ENCODE results near the gene TMEM63A. TPM values are rescaled to one million over a fixed set of nuclear protein-coding genes. Genes with fewer than 3 reads are reported as not detected.
"Not testable (repeated sequence)": the region's sequence is repeated elsewhere in the genome, so short reads cannot be mapped to it uniquely, and the experiment has no call there.

Gene TMEM63A
- 75.7 to 81.5 TPM (median 78.4 TPM) in 3 replicates for total RNA-seq

DNA sequence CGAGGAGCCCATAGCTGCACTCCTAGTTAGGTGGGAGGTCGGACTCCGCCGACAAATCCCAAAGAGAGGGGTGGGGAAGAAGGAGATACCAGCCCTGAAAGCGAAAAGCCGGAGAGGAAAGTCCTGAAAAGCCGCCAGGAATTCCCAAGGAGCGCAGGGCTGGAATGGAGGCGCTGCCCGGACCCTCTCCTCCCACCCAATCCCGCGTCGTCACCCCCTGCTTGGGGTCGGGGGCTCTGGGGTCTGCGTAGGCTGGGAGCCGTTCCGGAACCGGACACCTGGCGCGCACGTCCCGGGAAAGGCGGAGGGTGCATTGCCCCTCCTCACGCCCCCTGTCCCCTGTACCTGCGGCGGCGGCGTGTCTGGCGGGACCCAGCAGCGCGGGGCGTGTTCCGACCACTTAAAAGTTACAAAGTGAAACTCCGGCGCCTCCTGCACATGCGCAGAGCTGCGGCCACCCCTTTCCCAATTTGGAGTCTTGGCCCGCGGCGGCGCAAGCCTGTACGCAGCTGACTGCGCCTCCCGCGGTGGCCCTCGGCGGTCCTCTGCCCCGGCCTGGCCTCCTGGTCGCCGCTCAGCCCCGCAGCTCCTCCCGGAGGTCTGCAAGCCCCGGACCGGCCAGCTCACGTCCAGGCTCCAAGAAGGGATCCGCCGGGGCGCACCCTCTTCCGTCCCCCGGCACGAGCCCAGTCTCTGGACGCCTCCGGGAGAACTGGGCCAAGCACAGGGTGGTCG lies at the start of gene TMEM63A:
Gene TMEM63A, minus strand, starts transcription at position 422 of the 735 bp plus-strand sequence. CDS start 4,800 bp downstream, outside the sequence.
- DNase-seq (ENCODE audit: low spot score in 2 of 2, unreplicated experiment in 2 of 2): peak; percentile 78 to 93
- Mint-ChIP-seq H3K4me3 (peak within 1 kb of the TSS; percentile 83), H3K27ac (peak within 1 kb of the TSS; percentile 85), H3K9me3 (no peaks in the 10 kb centered on the region), H3K4me1 (peaks cover 18% of the 10 kb centered on the region), H3K27me3 (ENCODE audit: low read depth) (peaks cover 5% of the 10 kb centered on the region), H3K36me3 (no peaks in the 10 kb centered on the region)
- TF ChIP-seq, protein P1, sequence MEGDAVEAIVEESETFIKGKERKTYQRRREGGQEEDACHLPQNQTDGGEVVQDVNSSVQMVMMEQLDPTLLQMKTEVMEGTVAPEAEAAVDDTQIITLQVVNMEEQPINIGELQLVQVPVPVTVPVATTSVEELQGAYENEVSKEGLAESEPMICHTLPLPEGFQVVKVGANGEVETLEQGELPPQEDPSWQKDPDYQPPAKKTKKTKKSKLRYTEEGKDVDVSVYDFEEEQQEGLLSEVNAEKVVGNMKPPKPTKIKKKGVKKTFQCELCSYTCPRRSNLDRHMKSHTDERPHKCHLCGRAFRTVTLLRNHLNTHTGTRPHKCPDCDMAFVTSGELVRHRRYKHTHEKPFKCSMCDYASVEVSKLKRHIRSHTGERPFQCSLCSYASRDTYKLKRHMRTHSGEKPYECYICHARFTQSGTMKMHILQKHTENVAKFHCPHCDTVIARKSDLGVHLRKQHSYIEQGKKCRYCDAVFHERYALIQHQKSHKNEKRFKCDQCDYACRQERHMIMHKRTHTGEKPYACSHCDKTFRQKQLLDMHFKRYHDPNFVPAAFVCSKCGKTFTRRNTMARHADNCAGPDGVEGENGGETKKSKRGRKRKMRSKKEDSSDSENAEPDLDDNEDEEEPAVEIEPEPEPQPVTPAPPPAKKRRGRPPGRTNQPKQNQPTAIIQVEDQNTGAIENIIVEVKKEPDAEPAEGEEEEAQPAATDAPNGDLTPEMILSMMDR (IDR thresholded peaks at IDR 0.05; ENCODE audit: unreplicated experiment): no peak

DNA sequence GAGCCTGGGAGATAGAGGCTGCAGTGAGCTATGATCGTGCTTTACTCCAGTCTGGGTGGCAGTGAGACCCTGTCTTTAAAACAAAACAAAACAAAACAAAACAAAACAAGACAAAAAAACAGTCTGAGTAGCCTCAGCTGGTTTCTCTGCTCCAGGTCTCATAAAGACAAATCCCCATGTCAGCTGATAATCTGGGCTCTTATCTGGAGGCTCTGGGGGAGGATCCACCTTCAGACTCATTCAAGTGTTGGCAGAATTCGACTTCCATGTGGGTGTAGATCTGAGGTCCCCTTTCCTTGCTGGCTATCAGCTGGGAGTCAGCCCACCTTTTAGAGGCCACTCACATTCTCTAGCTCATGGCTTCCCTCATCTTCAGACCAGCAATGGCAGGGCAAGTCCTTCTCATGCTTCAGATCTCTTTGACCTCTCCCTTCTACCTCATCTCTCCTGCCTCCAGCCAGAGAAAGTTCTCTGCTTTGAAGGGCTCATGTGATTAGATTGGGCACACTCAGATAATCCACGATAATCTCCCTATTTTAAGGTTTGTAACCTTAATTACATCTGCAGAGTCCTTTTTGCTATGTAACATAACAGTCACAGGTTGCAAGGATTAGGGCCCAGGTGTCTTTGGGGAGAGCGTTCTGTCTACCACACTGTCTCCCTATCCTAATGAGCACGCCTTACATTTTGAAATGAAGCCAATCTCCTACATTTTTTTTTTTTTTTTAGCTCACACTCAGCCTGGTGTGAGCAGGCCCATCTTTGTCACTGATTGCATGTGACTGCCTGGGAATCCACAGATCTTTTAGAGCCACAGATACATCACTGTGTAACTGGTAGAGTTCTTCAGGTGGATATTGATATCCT lies 49.3 kb upstream of the TMEM63A start:
- Mint-ChIP-seq H3K4me3 (no peak overlapping the region), H3K4me1 (peaks cover 10% of the 10 kb centered on the region), H3K27ac (no peak overlapping the region), H3K9me3 (no peaks in the 10 kb centered on the region), H3K27me3 (ENCODE audit: low read depth) (no peaks in the 10 kb centered on the region), H3K36me3 (no peaks in the 10 kb centered on the region)
- DNase-seq (ENCODE audit: low spot score in 2 of 2, unreplicated experiment in 2 of 2): no peak
- TF ChIP-seq, protein P1 (IDR thresholded peaks at IDR 0.05; ENCODE audit: unreplicated experiment): no peak

DNA sequence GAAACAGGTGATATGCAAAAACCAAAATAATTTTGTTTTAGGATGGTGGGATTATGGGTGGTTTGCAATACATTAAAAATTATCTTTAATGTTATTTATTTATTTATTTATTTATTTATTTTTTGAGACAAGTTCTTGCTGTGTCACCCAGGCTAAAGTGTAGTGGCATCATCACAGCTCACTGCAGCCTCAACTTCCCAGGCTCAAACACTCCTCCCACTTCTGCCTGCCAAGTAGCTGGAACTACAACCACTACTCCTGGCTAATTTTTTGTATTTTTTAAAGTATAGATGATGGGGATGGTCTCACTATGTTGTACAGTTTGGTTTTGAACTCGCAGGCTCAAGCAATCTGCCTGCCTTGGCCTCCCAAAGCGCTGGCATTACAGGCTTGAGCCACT lies 48.4 kb upstream of the TMEM63A start:
- H3K4me3 Mint-ChIP-seq: no peak overlapping the region
- no peaks in the 10 kb centered on the region for H3K9me3 Mint-ChIP-seq
- TF ChIP-seq, protein P1 (IDR thresholded peaks at IDR 0.05; ENCODE audit: unreplicated experiment): no peak
- no peak for DNase-seq (ENCODE audit: low spot score in 2 of 2, unreplicated experiment in 2 of 2)
- H3K4me1 Mint-ChIP-seq: peaks cover 8% of the 10 kb centered on the region
- H3K27me3 Mint-ChIP-seq (ENCODE audit: low read depth): no peaks in the 10 kb centered on the region
- no peak overlapping the region for H3K27ac Mint-ChIP-seq
- no peaks in the 10 kb centered on the region for H3K36me3 Mint-ChIP-seq

DNA sequence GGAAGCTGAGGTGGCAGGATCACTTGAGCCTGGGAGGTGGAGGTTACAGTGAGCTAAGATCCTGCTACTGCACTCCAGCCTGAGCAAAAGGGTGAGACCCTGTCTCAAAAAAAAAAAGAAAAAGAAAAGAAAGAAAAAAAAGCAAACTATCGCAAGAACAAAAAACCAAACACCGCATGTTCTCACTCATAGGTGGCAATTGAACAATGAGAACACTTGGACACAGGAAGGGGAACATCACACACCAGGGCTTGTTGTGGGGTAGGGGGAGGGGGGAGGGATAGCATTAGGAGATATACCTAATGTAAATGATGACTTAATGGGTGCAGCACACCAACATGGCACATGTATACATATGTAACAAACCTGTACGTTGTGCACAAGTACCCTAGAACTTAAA lies 47.3 kb upstream of the TMEM63A start:
- H3K4me3 Mint-ChIP-seq; H3K9me3 Mint-ChIP-seq; H3K36me3 Mint-ChIP-seq; H3K4me1 Mint-ChIP-seq; H3K27ac Mint-ChIP-seq; DNase-seq (ENCODE audit: low spot score in 2 of 2, unreplicated experiment in 2 of 2); H3K27me3 Mint-ChIP-seq (ENCODE audit: low read depth): not testable (repeated sequence)

DNA sequence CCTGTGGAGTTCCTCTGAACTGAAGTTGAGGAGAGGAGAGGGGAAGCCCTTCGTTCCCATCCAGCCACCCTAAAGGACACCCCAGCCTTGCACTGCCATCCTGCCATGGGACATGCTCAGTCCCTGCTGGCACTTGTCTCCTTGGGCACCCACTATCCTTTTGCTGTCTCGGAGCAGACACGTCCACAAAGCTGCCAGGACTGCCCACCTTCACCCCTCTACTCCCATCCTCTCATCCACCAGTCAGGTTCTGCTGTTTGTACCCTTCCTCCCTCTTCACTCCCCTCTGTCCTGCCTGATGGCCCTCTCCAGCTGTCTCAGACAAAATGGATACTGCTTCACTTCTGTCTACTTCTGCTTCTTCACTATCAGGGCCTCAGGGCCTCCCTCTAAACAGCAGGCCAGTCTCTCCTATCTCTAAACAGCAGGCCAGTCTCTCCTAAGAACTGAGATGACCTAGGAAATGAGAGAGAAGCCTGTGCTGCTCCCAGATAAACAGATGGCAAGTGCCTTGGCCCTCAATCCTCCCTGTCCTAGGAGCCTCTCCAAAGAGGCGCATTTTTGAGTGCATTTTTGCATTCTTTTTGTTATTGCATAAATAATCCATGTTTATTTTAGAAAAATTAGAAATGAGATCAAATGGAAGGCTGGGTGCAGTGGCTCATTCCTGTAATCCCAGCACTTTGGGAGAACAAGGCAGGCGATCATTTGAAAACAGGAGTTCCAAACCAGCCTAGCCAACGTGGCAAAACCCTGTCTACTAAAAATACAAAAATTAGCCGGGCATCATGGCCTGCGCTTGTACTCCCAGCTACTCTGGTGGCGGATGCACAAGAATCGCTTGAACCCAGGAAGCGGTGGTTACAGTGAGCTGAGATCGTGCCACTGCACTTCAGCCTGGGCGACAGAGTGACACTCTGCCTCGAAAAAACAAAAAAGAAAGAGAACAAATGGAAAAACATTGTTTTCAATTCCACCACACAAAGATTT lies 46.3 kb upstream of the TMEM63A start:
- TF ChIP-seq, protein P1 (IDR thresholded peaks at IDR 0.05; ENCODE audit: unreplicated experiment): no peak
- Mint-ChIP-seq H3K4me1 (peaks cover 12% of the 10 kb centered on the region), H3K4me3 (no peak overlapping the region), H3K27me3 (ENCODE audit: low read depth) (no peaks in the 10 kb centered on the region), H3K9me3 (no peaks in the 10 kb centered on the region), H3K27ac (peak overlapping the region; percentile 17), H3K36me3 (no peaks in the 10 kb centered on the region)
- no peak for DNase-seq (ENCODE audit: low spot score in 2 of 2, unreplicated experiment in 2 of 2)

All from mesothelial cell of epicardium (in vitro differentiated cells).